Measurements from ENCODE around the gene PPP1R12A.

- no peak for TF ChIP-seq POLR2A (IDR thresholded peaks at IDR 0.05)
- no peak for TF ChIP-seq CTCF (IDR thresholded peaks at IDR 0.05)
These were observed 888 bp upstream of the PPP1R12A start for GRCh38 chr12:79935624-79936345.
